H1 (cell line): ENCODE data around the gene FAM162A. TPM values are rescaled to one million over a fixed set of nuclear protein-coding genes. Genes with fewer than 3 reads are reported as not detected.

Experiments
- CTCF ChIA-PET: fragments of 300-600 bp; sonication (Branson Sonifier 250); formaldehyde crosslinking; loops from one replicate; lab custom pipeline; 2021; ENCODE audit not compliant: partially characterized antibody; lab: Charles Lee
- POLR2A ChIA-PET: fragments of 300-600 bp; sonication (Branson Sonifier 250); formaldehyde crosslinking; loops from one replicate; lab custom pipeline; 2021; ENCODE audit warnings: inconsistent platforms; ENCODE audit not compliant: partially characterized antibody; lab: Charles Lee
- DNase-seq, 2 experiments: peaks; one replicate each; pipeline versions ENCODE4 v3.0.0 to v3.0.0-alpha.2; 2010 to 2022; ENCODE audit warnings: low spot score in 2 of 2, low read depth in 1 of 2, mixed read lengths in 1 of 2
- FAIRE-seq: peaks from 2 replicates; lab custom pipeline; 2011; peaks lifted over from hg19 to GRCh38; lab: Jason Lieb, UNC
- H2AFZ ChIP-seq: 2 replicates; pipeline ENCODE4 v1.8.1; 2012; ENCODE audit warnings: low read length, inconsistent platforms
- H2AK5ac ChIP-seq: 2 replicates; pipeline ENCODE4 v1.6.1; 2013; ENCODE audit warnings: low read depth, low read length
- H2BK120ac ChIP-seq: replicated peaks from 2 replicates; pipeline ENCODE3; 2013; ENCODE audit warnings: low read depth, low read length, inconsistent platforms
- H2BK12ac ChIP-seq: 2 replicates; pipeline ENCODE4 v1.6.1; 2013; ENCODE audit warnings: low read depth, low read length
- H2BK15ac ChIP-seq: 2 replicates; pipeline ENCODE4 v1.6.1; 2013; ENCODE audit warnings: low read length
- H2BK20ac ChIP-seq: 2 replicates; pipeline ENCODE4 v1.6.1; 2013; ENCODE audit warnings: low read length
- H2BK5ac ChIP-seq: 2 replicates; pipeline ENCODE4 v1.6.1; 2013; ENCODE audit warnings: low read depth, low read length
- H3K14ac ChIP-seq: 2 replicates; pipeline ENCODE4 v1.6.1; 2013; ENCODE audit warnings: inconsistent platforms; ENCODE audit not compliant: insufficient read length
- H3K18ac ChIP-seq: 2 replicates; pipeline ENCODE4 v1.6.1; 2013; ENCODE audit warnings: low read length; ENCODE audit errors: extremely low read depth
- H3K23ac ChIP-seq: 2 replicates; pipeline ENCODE4 v1.6.1; 2013; ENCODE audit warnings: inconsistent platforms; ENCODE audit not compliant: insufficient read length
- H3K23me2 ChIP-seq: 2 replicates; pipeline ENCODE4 v1.6.1; 2013; ENCODE audit warnings: low read depth, low read length
- H3K27ac ChIP-seq: 2 replicates; pipeline ENCODE4 v1.6.1; 2011; ENCODE audit warnings: low read depth, low read length, inconsistent platforms
- H3K27me3 ChIP-seq, 4 experiments: replicated peaks in 1 of 4; 1 replicate in 1 of 4; 2 replicates in 3 of 4; pipeline versions ENCODE4 v1.6.1 to v1.8.1; 2011 to 2013; ENCODE audit warnings: low read length in 3 of 4, mild to moderate bottlenecking in 3 of 4, inconsistent platforms in 2 of 4, mixed read lengths in 2 of 4, moderate library complexity in 1 of 4; ENCODE audit not compliant: control insufficient read depth in 3 of 4, insufficient read depth in 3 of 4; ENCODE audit errors: extremely low read depth in 1 of 4
- H3K36me3 ChIP-seq, 4 experiments: 2 replicates each; pipeline versions ENCODE4 v1.6.1 to v1.8.1; 2011 to 2013; ENCODE audit warnings: mild to moderate bottlenecking in 4 of 4, low read length in 3 of 4, moderate library complexity in 2 of 4, control low read depth in 1 of 4, inconsistent platforms in 1 of 4; ENCODE audit not compliant: insufficient read depth in 4 of 4, control insufficient read depth in 2 of 4
- H3K4ac ChIP-seq: replicated peaks from 2 replicates; pipeline ENCODE3; 2013; ENCODE audit warnings: low read length, low read depth, mixed read lengths, inconsistent platforms; ENCODE audit not compliant: insufficient read length
- H3K4me1 ChIP-seq, 4 experiments: replicated peaks in 1 of 4; 1 replicate in 1 of 4; 2 replicates in 3 of 4; pipeline versions ENCODE4 v1.6.1 to v1.8.1; 2011 to 2013; ENCODE audit warnings: low read length in 3 of 4, inconsistent platforms in 2 of 4, mixed read lengths in 1 of 4; ENCODE audit not compliant: insufficient read depth in 4 of 4, control insufficient read depth in 3 of 4
- H3K4me2 ChIP-seq, 2 experiments: 2 replicates each; pipeline versions ENCODE4 v1.6.1 to v1.8.1; 2011 to 2013; ENCODE audit warnings: low read depth in 2 of 2, low read length in 2 of 2, control low read depth in 1 of 2, inconsistent platforms in 1 of 2, mild to moderate bottlenecking in 1 of 2; ENCODE audit not compliant: insufficient read depth in 1 of 2
- H3K4me3 ChIP-seq, 4 experiments: fragments of 200-600, 300-600 bp in 1 of 4; sonication (generic), shearing (Covaris generic), sonication (Bioruptor Twin) in 1 of 4; 2 replicates each; pipeline versions ENCODE4 v1.5.1 to v1.8.1; 2011 to 2016; ENCODE audit warnings: low read length in 4 of 4, low read depth in 3 of 4, control low read depth in 2 of 4, inconsistent platforms in 2 of 4, mild to moderate bottlenecking in 2 of 4, mixed read lengths in 1 of 4, moderate library complexity in 1 of 4; ENCODE audit not compliant: insufficient read depth in 2 of 4; ENCODE audit errors: extremely low read depth in 1 of 4
- H3K56ac ChIP-seq: replicated peaks from 2 replicates; pipeline ENCODE3; 2013; ENCODE audit warnings: low read depth, mild to moderate bottlenecking, mixed read lengths, low read length, inconsistent platforms; ENCODE audit not compliant: insufficient read length
- H3K79me1 ChIP-seq: 2 replicates; pipeline ENCODE4 v1.6.1; 2013; ENCODE audit warnings: low read depth, low read length, control low read depth
- H3K79me2 ChIP-seq, 2 experiments: 2 replicates each; pipeline versions ENCODE4 v1.6.1 to v1.8.1; 2012 to 2013; ENCODE audit warnings: low read length in 2 of 2, mild to moderate bottlenecking in 2 of 2, inconsistent platforms in 1 of 2; ENCODE audit not compliant: insufficient read depth in 2 of 2, control insufficient read depth in 1 of 2
- H3K9ac ChIP-seq, 4 experiments: replicated peaks in 1 of 4; 1 replicate in 1 of 4; 2 replicates in 3 of 4; pipeline versions ENCODE4 v1.6.1 to v1.8.1; 2011 to 2013; ENCODE audit warnings: low read depth in 3 of 4, low read length in 3 of 4, control low read depth in 2 of 4, mild to moderate bottlenecking in 2 of 4, moderate library complexity in 2 of 4, inconsistent platforms in 1 of 4; ENCODE audit errors: extremely low read depth in 1 of 4
- H3K9me3 ChIP-seq, 2 experiments: 2 replicates each; pipeline versions ENCODE4 v1.6.1 to v1.8.1; 2012 to 2013; ENCODE audit warnings: mild to moderate bottlenecking in 2 of 2, moderate library complexity in 2 of 2, control low read depth in 1 of 2, inconsistent platforms in 1 of 2, low read depth in 1 of 2, low read length in 1 of 2, mixed read lengths in 1 of 2; ENCODE audit not compliant: insufficient read depth in 2 of 2
- H4K20me1 ChIP-seq, 2 experiments: replicated peaks in 1 of 2; 2 replicates each; pipeline versions ENCODE3 to v1.8.1; 2011 to 2013; ENCODE audit warnings: inconsistent platforms in 2 of 2, low read length in 2 of 2, mild to moderate bottlenecking in 1 of 2; ENCODE audit not compliant: insufficient read depth in 2 of 2, control insufficient read depth in 1 of 2
- H4K5ac ChIP-seq: 2 replicates; pipeline ENCODE4 v1.6.1; 2013; ENCODE audit warnings: low read length, low read depth, mixed read lengths, inconsistent platforms; ENCODE audit not compliant: insufficient read length
- H4K8ac ChIP-seq: 2 replicates; pipeline ENCODE4 v1.8.0; 2013; ENCODE audit warnings: mild to moderate bottlenecking, moderate library complexity, low read length, inconsistent platforms; ENCODE audit not compliant: insufficient read depth; ENCODE audit errors: extremely low read depth
- H4K91ac ChIP-seq: replicated peaks from 2 replicates; pipeline ENCODE3; 2013; ENCODE audit warnings: low read length, mixed read lengths, inconsistent platforms; ENCODE audit not compliant: insufficient read length
- NANOG ChIP-seq: IDR thresholded peaks from 2 replicates; pipeline ENCODE4 v1.6.1; 2011; ENCODE audit warnings: low read length, low read depth, mild to moderate bottlenecking, inconsistent platforms; ENCODE audit not compliant: insufficient read depth, poor library complexity, severe bottlenecking
- POLR2AphosphoS5 ChIP-seq: IDR thresholded peaks from 2 replicates; pipeline ENCODE4 v1.6.1; 2011; ENCODE audit warnings: low read depth, low read length
- WGBS, 2 experiments: shearing (Covaris generic) in 1 of 2; methylation state at CpG; one replicate each; pipeline versions ENCODE4 v1.1.6 to v1.1.7; 2013 to 2015; ENCODE audit warnings: low lambda C conversion rate in 2 of 2, mixed read lengths in 2 of 2, inconsistent platforms in 1 of 2, low coverage in 1 of 2, missing lambda C conversion rate in 1 of 2; ENCODE audit not compliant: insufficient replicate concordance in 2 of 2, insufficient coverage in 1 of 2, insufficient read length in 1 of 2; ENCODE audit errors: extremely low coverage in 1 of 2, missing lambda C conversion rate in 1 of 2; 5-methylcytosine and 5-hydroxymethylcytosine counted together
- polyA plus RNA-seq, 7 experiments: library from polyadenylated mRNA; depleted of rRNA in 3 of 7; stranded (reverse) in 5 of 7; unstranded in 2 of 7; fragments of >200 nt in 5 of 7; fragments of 200-250 nt in 2 of 7; gene quantifications; 1 replicate in 5 of 7; 2 replicates in 1 of 7; 4 replicates in 1 of 7; pipeline versions ENCODE4 v1.2.1 to v1.2.3, GENCODE V29; 2011 to 2013; ENCODE audit warnings: missing spikeins in 2 of 7, mixed read lengths in 2 of 7
- total RNA-seq: library from RNA; stranded (reverse); fragmentation: NEBNext Ultra II Directional; extraction: Animal tissue kit (Norgen Biotek cat#: 25700); gene quantifications from 2 replicates; pipeline ENCODE4 v1.2.1, GENCODE V29; 2021

FAM162A gene
- total and polyA plus RNA-seq, 2 of the 8 experiments (the other 6 are each of a cell fraction or from before 2014, with no cell fraction given), result 38.2 to 59.7 TPM

DNA sequence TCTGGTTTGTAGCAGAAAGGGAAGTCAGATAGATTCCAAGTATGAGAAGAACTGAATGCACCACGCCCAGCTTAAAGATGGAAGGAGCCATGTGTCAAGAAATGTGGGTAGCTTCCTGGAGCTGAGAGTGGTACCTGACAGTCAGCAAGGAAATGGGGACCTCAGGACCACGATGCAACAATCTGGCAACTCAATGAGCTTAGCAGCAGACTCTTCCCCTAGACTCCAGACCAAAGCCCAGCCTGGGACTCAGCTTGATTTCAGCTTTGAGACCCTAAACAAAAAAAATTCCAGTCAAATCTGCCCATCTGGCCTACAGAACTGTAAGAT is 25.3 kb upstream of the FAM162A start:
- Histone ChIP-seq H3K23me2 (no peaks in the 10 kb centered on the region), H4K5ac (no peak overlapping the region), H2BK120ac (no peak overlapping the region), H3K4me1 (no peaks in the 10 kb centered on the region), H3K79me2 (no peaks in the 10 kb centered on the region), H4K20me1 (peaks cover under 1 to 2% of the 10 kb centered on the region in 2 experiments), H3K36me3 (peaks cover 0 to 27% (median 13%) of the 10 kb centered on the region in 4 experiments; a peak in 6 of 8 replicates), H2BK15ac (no peak overlapping the region), H3K4me2 (no peak overlapping the region), H2AK5ac (no peak overlapping the region), H3K18ac (no peak overlapping the region), H2BK5ac (no peak overlapping the region), H3K79me1 (no peaks in the 10 kb centered on the region), H3K4me3 (no peak overlapping the region), H3K9me3 (no peaks in the 10 kb centered on the region), H3K14ac (no peak overlapping the region), H2BK12ac (no peak overlapping the region), H2BK20ac (no peak overlapping the region), H3K27ac (no peak overlapping the region), H3K4ac (no peak overlapping the region), H4K8ac (no peak overlapping the region), H3K56ac (no peak overlapping the region), H3K27me3 (no peaks in the 10 kb centered on the region), H2AFZ (no peak overlapping the region), H4K91ac (no peak overlapping the region), H3K9ac (no peak overlapping the region), H3K23ac (no peak overlapping the region)
- DNase-seq (no peak), FAIRE-seq (no peak)
- ChIA-PET POLR2A (interaction anchor here (0.8 to 1.4 kb wide), 3 partner anchors 20 to 26 kb away, joined by 3 to 5 read pairs (median 4); partner anchors contain the start of genes FAM162A and MIX23), CTCF (interaction anchor here (0.6 to 5.2 kb wide), 2 partner anchors 257 to 652 kb away, joined by 4 to 35 read pairs; no protein-coding TSS in a partner anchor)
- peak; percentile 29; the same call in 1 of the 2 replicates for TF ChIP-seq POLR2AphosphoS5
- no peak for TF ChIP-seq NANOG
- 87% methylated on average over 2 of the region's 2 CpGs; no CpG with 5 or more reads in 1 of the 2 experiments for WGBS, 2 experiments
